HG02981 (cell line): ENCODE data around the gene AKAP13.

Experiments used
- ATAC-seq: cut with Tn5 transposase; IDR thresholded peaks from one replicate; pipeline ENCODE4 v1.9.1; 2021; ENCODE audit warnings: mild to moderate bottlenecking, moderate library complexity; ENCODE audit not compliant: unreplicated experiment

AKAP13 gene

GRCh38 chr15:85722374-85723152 lies 342.2 kb downstream of the AKAP13 start:
- no peak for ATAC-seq

- ATAC-seq: no peak
These were observed 343.9 kb downstream of the AKAP13 start for GRCh38 chr15:85723960-85724945.

GRCh38 chr15:85725019-85725418 lies 344.6 kb downstream of the AKAP13 start:
- no peak for ATAC-seq

- no peak for ATAC-seq
These were observed 345.2 kb downstream of the AKAP13 start for GRCh38 chr15:85725564-85725963.

- no peak for ATAC-seq
These were observed 346.1 kb downstream of the AKAP13 start for GRCh38 chr15:85726454-85726853.

GRCh38 chr15:85727068-85727467 lies 346.7 kb downstream of the AKAP13 start:
- no peak for ATAC-seq

- ATAC-seq: no peak
These were observed 349.8 kb downstream of the AKAP13 start for GRCh38 chr15:85730001-85730820.

- no peak for ATAC-seq
These were observed 353.0 kb downstream of the AKAP13 start for GRCh38 chr15:85733416-85733815.

GRCh38 chr15:85737061-85737460 lies 356.7 kb downstream of the AKAP13 start:
- no peak for ATAC-seq

GRCh38 chr15:85741021-85741421 lies 360.6 kb downstream of the AKAP13 start:
- ATAC-seq: no peak

GRCh38 chr15:85741662-85742061 lies 361.3 kb downstream of the AKAP13 start:
- no peak for ATAC-seq

GRCh38 chr15:85742186-85742821 lies 361.9 kb downstream of the AKAP13 start:
- ATAC-seq: no peak

- no peak for ATAC-seq
These were observed 363.1 kb downstream of the AKAP13 start for GRCh38 chr15:85743392-85744055.

GRCh38 chr15:85744579-85744978 lies 364.2 kb downstream of the AKAP13 start:
- ATAC-seq: no peak

GRCh38 chr15:85745023-85745422 lies 364.6 kb downstream of the AKAP13 start:
- no peak for ATAC-seq

- ATAC-seq: no peak
These were observed 365.2 kb downstream of the AKAP13 start for GRCh38 chr15:85745525-85746150.

GRCh38 chr15:85746641-85747040 lies 366.2 kb downstream of the AKAP13 start:
- no peak for ATAC-seq

- ATAC-seq: no peak
These were observed 367.8 kb downstream of the AKAP13 start for GRCh38 chr15:85748176-85748575.

- ATAC-seq: no peak
These were observed 368.3 kb downstream of the AKAP13 start for GRCh38 chr15:85748729-85749128.
